Loucy (cell line): ENCODE data around the gene THEMIS2.
A peak's percentile ranks its signal among the peaks of the same experiment; 100 is the strongest.

Experiments used
- H2AFZ ChIP-seq: fragments of 200-600 bp; sonication (generic); 2 replicates; pipeline ENCODE4 v1.6.0; 2016; ENCODE audit warnings: antibody characterized with exemption, mild to moderate bottlenecking, low read length, moderate library complexity
- H3F3A ChIP-seq: fragments of 200-600 bp; 2 replicates; pipeline ENCODE4 v1.6.0; 2016; ENCODE audit warnings: antibody characterized with exemption, low read depth, mild to moderate bottlenecking
- H3K27me3 ChIP-seq: fragments of 200-600 bp; sonication (generic); 2 replicates; pipeline ENCODE4 v1.6.1; 2014; ENCODE audit warnings: low read length, mild to moderate bottlenecking; ENCODE audit not compliant: insufficient read depth, poor library complexity, severe bottlenecking
- H3K36me3 ChIP-seq: fragments of 200-600 bp; sonication (generic); 2 replicates; pipeline ENCODE4 v1.6.1; 2016; ENCODE audit warnings: low read length; ENCODE audit not compliant: insufficient read depth
- H3K4me1 ChIP-seq: fragments of 200-600 bp; sonication (generic); 2 replicates; pipeline ENCODE4 v1.5.1; 2014; ENCODE audit warnings: low read length, mild to moderate bottlenecking; ENCODE audit not compliant: insufficient read depth, poor library complexity, severe bottlenecking
- H3K4me2 ChIP-seq: fragments of 200-600 bp; sonication (generic); 2 replicates; pipeline ENCODE4 v1.6.0; 2014; ENCODE audit warnings: antibody characterized with exemption, low read length, low read depth, mild to moderate bottlenecking; ENCODE audit not compliant: poor library complexity, severe bottlenecking
- H3K4me3 ChIP-seq: fragments of 200-600 bp; sonication (generic); 2 replicates; pipeline ENCODE4 v1.5.1; 2014; ENCODE audit warnings: low read length, mild to moderate bottlenecking, mixed read lengths; ENCODE audit not compliant: poor library complexity, severe bottlenecking
- H3K79me2 ChIP-seq: fragments of 200-600 bp; sonication (generic); 2 replicates; pipeline ENCODE4 v1.6.1; 2014; ENCODE audit warnings: low read length; ENCODE audit not compliant: insufficient read depth
- H3K9ac ChIP-seq: fragments of 200-600 bp; sonication (generic); 2 replicates; pipeline ENCODE4 v1.6.0; 2014; ENCODE audit warnings: mild to moderate bottlenecking, low read depth, low read length, moderate library complexity; ENCODE audit not compliant: poor library complexity, severe bottlenecking
- H3K9me2 ChIP-seq: fragments of 200-600 bp; sonication (generic); replicated peaks from 2 replicates; pipeline ENCODE4 v1.6.1; 2016; ENCODE audit warnings: low read depth, low read length, mixed read lengths
- H3K9me3 ChIP-seq: fragments of 200-600 bp; sonication (generic); 2 replicates; pipeline ENCODE4 v1.6.1; 2014; ENCODE audit warnings: mild to moderate bottlenecking, antibody characterized with exemption, low read length, low read depth; ENCODE audit not compliant: insufficient read depth
- H4K20me1 ChIP-seq: fragments of 200-600 bp; sonication (generic); 2 replicates; pipeline ENCODE4 v1.6.0; 2014; ENCODE audit warnings: antibody characterized with exemption, low read length, mild to moderate bottlenecking; ENCODE audit not compliant: insufficient read depth, poor library complexity, severe bottlenecking
- EZH2phosphoT487 ChIP-seq: fragments of 200-600 bp; IDR thresholded peaks from 2 replicates; pipeline ENCODE4 v1.6.1; 2018; ENCODE audit warnings: antibody characterized with exemption, mild to moderate bottlenecking, moderate library complexity, borderline replicate concordance
- TF ChIP-seq, protein P1 (sequence below): fragments of 200-600 bp; sonication (generic); conservative IDR thresholded peaks from 2 replicates; pipeline ENCODE4 v1.5.1; 2014; ENCODE audit warnings: mild to moderate bottlenecking, antibody characterized with exemption, low read length

The THEMIS2 gene

GRCh38 chr1:27884006-27884954 is 11.9 kb downstream of the THEMIS2 start:
- no peaks in the 10 kb centered on the region for H3K79me2 ChIP-seq
- no peaks in the 10 kb centered on the region for H4K20me1 ChIP-seq
- no peaks in the 10 kb centered on the region for H3K36me3 ChIP-seq
- H2AFZ ChIP-seq, result no peak overlapping the region
- TF ChIP-seq, protein P1, sequence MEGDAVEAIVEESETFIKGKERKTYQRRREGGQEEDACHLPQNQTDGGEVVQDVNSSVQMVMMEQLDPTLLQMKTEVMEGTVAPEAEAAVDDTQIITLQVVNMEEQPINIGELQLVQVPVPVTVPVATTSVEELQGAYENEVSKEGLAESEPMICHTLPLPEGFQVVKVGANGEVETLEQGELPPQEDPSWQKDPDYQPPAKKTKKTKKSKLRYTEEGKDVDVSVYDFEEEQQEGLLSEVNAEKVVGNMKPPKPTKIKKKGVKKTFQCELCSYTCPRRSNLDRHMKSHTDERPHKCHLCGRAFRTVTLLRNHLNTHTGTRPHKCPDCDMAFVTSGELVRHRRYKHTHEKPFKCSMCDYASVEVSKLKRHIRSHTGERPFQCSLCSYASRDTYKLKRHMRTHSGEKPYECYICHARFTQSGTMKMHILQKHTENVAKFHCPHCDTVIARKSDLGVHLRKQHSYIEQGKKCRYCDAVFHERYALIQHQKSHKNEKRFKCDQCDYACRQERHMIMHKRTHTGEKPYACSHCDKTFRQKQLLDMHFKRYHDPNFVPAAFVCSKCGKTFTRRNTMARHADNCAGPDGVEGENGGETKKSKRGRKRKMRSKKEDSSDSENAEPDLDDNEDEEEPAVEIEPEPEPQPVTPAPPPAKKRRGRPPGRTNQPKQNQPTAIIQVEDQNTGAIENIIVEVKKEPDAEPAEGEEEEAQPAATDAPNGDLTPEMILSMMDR, result no peak
- TF ChIP-seq EZH2phosphoT487, result no peak
- no peaks in the 10 kb centered on the region for H3K9me3 ChIP-seq
- H3K9ac ChIP-seq, result no peak overlapping the region
- peaks cover 28% of the 10 kb centered on the region for H3K4me1 ChIP-seq
- no peak overlapping the region for H3K4me2 ChIP-seq
- H3K4me3 ChIP-seq, result no peak overlapping the region
- no peaks in the 10 kb centered on the region for H3K9me2 ChIP-seq
- no peaks in the 10 kb centered on the region for H3F3A ChIP-seq
- H3K27me3 ChIP-seq, result no peaks in the 10 kb centered on the region

GRCh38 chr1:27885114-27885528 is 12.8 kb downstream of the THEMIS2 start:
- Histone ChIP-seq H3K79me2 (no peaks in the 10 kb centered on the region), H3K4me1 (peaks cover 28% of the 10 kb centered on the region), H3K9me3 (no peaks in the 10 kb centered on the region), H3K36me3 (peaks cover 4% of the 10 kb centered on the region; the same call in 1 of the 2 replicates), H3K4me2 (peak overlapping the region; percentile 62), H3K27me3 (no peaks in the 10 kb centered on the region), H2AFZ (no peak overlapping the region), H3K9ac (no peak overlapping the region), H4K20me1 (no peaks in the 10 kb centered on the region), H3K9me2 (no peaks in the 10 kb centered on the region), H3F3A (no peaks in the 10 kb centered on the region), H3K4me3 (no peak overlapping the region)
- TF ChIP-seq, protein P1, result no peak
- no peak for TF ChIP-seq EZH2phosphoT487

- H3K4me2 ChIP-seq, result peak overlapping the region; percentile 62
- H3K79me2 ChIP-seq, result no peaks in the 10 kb centered on the region
- TF ChIP-seq, protein P1, result no peak
- TF ChIP-seq EZH2phosphoT487, result no peak
- peaks cover 4% of the 10 kb centered on the region; the same call in 1 of the 2 replicates for H3K36me3 ChIP-seq
- peaks cover 28% of the 10 kb centered on the region for H3K4me1 ChIP-seq
- H3F3A ChIP-seq, result no peaks in the 10 kb centered on the region
- no peaks in the 10 kb centered on the region for H3K9me2 ChIP-seq
- H3K9me3 ChIP-seq, result no peaks in the 10 kb centered on the region
- no peak overlapping the region for H3K9ac ChIP-seq
- H3K27me3 ChIP-seq, result no peaks in the 10 kb centered on the region
- H4K20me1 ChIP-seq, result no peaks in the 10 kb centered on the region
- no peak overlapping the region for H3K4me3 ChIP-seq
- no peak overlapping the region for H2AFZ ChIP-seq
Measured at GRCh38 chr1:27885621-27886352, 13.4 kb downstream of the THEMIS2 start.
